HL-60 (cell line): ENCODE measurements around the gene AQP12B.

ENCODE experiments used
- CTCF ChIP-seq: IDR thresholded peaks from one replicate; pipeline ENCODE4 v1.5.1; 2011; ENCODE audit warnings: low read length, control low read depth, inconsistent platforms; ENCODE audit not compliant: insufficient read depth
- GABPA ChIP-seq: IDR thresholded peaks from 2 replicates; pipeline ENCODE4 v1.6.1; 2012; ENCODE audit warnings: low read depth
- POLR2AphosphoS5 ChIP-seq: IDR thresholded peaks from 2 replicates; pipeline ENCODE4 v1.6.1; 2012; ENCODE audit warnings: low read depth
- REST ChIP-seq: IDR thresholded peaks from 2 replicates; pipeline ENCODE4 v1.6.1; 2012; ENCODE audit warnings: low read depth; ENCODE audit not compliant: insufficient replicate concordance
- SPI1 ChIP-seq: IDR thresholded peaks from 2 replicates; pipeline ENCODE4 v1.6.1; 2012; ENCODE audit warnings: low read depth, mild to moderate bottlenecking, borderline replicate concordance

- TF ChIP-seq CTCF (no peak), GABPA (no peak), POLR2AphosphoS5 (no peak), REST (no peak), SPI1 (no peak)
These were observed 18.5 kb upstream of the AQP12B start for GRCh38 chr2:240701091-240701735.
